GM21447 (cell line): ENCODE results near the gene EIF3D.
A peak's percentile ranks its signal among the peaks of the same experiment; 100 is the strongest.

ENCODE experiments used
- ATAC-seq: cut with Tn5 transposase; IDR thresholded peaks from one replicate; pipeline ENCODE4 v1.9.1; 2021; ENCODE audit not compliant: unreplicated experiment

The EIF3D gene

GRCh38 chr22:36510384-36510783 lies 18.6 kb downstream of the EIF3D start:
- no peak for ATAC-seq

- ATAC-seq: no peak
Measured at GRCh38 chr22:36507518-36508010, 21.4 kb downstream of the EIF3D start.

DNA sequence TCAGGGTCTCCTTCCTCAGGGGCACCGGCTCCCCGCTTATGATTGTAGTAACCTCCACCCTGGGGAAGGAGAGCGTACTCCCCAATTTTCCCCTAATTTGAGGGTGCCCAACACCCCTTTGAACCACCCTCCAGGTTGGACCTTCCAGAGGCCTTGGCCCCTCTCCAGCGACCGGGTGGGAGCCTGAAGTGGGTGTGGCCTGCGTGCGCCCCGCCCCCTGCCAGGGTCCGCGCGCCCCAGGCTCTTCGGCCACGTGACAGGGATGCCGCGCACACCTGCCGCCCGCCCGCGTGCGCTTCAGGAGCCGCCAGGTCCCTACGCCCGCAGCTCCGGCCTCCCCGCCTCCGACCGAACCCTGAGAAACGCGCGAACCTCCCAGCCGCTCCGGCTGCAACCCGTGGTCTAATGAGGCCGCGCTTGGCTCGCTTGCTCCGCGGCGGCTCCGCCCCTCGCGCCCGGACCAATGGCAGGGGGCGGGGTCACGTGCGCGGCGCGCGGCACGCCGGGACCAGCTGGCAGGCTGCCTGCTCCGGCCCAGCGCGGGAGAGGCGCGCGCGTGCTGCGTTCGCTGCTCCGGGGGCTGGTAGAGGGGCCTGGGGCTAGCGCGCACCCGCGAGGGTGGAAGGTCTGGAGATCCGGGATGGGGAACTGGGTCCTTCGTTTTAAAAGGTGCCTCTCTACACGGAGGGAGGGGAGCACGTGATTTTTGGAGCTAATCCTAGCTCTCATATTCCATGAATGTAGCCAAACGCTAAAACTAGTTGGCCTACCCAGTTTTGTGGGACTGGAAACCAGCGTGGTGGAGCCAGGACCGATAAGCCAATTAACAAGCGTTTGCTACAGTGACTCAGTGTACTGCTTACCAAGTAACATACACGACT lies 22.1 kb downstream of the EIF3D start, which contains the start of gene FOXRED2:
Gene FOXRED2 (minus strand): TSS at position 404 of the 881 bp plus-strand sequence. CDS start 618 bp downstream, outside the sequence.
- ATAC-seq: peak; percentile 62

GRCh38 chr22:36505998-36506635 lies 22.8 kb downstream of the EIF3D start:
- no peak for ATAC-seq

- ATAC-seq: no peak
Measured at GRCh38 chr22:36497910-36498665, 30.9 kb downstream of the EIF3D start.

GRCh38 chr22:36493690-36494110 lies 35.3 kb downstream of the EIF3D start:
- peak; percentile 57 for ATAC-seq

GRCh38 chr22:36492109-36492508 lies 36.9 kb downstream of the EIF3D start:
- no peak for ATAC-seq

GRCh38 chr22:36491155-36491554 lies 37.8 kb downstream of the EIF3D start:
- ATAC-seq: no peak

- ATAC-seq: no peak
Measured at GRCh38 chr22:36486619-36487384, 42.2 kb downstream of the EIF3D start.

DNA sequence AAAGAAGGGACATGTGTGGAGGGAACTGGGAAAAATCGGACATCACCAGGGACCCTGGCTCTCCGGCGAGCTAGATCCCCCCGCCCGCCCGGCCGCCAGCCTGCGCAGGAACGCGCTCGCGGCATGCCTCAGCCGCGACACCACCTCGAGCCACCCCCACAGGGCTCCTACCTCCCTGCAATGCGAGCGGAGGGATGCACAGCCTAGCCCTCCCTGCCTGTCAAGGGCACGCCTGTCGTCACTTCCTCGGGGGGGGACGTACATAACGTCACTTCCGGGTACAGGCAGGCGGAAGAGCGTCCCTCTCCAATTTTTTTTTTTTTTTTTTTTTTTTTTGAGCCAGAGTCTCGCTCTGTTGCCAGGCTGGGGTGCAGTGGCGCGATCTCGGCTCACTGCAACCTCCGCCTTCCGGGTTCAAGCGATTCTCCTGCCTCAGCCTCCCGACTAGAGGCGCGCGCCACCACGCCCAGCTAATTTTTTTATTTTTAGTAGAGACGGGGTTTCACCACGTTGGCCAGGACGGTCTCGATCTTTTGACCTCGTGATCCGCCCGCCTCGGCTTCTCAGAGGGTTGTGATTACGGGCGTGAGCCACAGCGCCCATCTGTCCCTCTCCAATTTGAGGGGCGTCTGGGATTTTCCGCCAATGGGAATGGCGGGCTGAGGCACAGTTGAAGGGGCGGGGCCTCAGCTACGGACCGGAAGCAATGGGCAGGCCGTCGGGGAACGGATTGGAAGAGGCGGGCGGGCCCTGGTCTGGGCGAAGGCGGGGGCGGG lies 47.4 kb downstream of the EIF3D start, which contains the start of gene TXN2:
Gene TXN2 (minus strand): TSS at position 248 of the 776 bp plus-strand sequence. CDS start 803 bp downstream, outside the sequence.
- ATAC-seq: peak; percentile 77

DNA sequence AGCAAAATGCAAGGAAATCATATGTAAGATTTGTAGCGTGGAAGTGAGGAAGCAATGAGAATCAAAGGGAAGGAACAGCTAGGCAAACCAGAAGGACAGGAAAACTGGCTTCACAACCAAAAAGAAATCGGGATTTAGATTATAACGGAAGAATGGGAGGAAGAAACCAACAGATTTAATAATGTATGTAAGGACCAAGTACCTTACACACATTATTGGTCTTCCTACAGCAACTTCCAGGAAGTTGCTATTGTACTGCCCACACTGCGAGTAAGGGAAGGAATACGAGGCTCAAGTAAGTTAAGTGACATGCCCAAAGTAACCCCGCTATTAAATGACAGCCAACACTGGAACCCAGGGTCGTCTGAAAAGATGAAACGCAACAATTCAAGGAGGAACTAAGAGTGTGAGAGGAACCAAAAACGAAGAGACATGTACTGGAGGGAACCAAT lies 48.0 kb downstream of the EIF3D start:
- no peak for ATAC-seq

DNA sequence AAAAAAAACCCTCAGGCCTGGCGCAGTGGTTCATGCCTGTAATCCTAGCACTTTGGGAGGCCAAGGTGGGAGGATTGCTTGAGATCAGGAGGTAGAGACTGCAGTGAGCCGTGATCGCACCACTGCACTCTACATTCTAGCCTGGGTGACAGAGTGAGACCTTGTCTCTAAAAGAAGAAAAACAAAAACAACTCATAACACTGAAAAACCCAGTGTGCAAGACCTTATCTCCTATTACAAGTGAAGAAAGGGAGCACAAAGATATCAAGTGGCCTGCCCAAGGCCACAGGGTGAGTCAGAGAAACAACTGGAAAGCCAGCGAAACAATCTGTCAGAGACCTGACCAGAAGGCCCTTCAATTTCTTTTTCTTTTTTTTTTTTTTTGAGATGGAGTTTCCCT lies 50.0 kb downstream of the EIF3D start:
- ATAC-seq: no peak

GRCh38 chr22:36475341-36475740 lies 53.6 kb downstream of the EIF3D start:
- ATAC-seq: no peak

DNA sequence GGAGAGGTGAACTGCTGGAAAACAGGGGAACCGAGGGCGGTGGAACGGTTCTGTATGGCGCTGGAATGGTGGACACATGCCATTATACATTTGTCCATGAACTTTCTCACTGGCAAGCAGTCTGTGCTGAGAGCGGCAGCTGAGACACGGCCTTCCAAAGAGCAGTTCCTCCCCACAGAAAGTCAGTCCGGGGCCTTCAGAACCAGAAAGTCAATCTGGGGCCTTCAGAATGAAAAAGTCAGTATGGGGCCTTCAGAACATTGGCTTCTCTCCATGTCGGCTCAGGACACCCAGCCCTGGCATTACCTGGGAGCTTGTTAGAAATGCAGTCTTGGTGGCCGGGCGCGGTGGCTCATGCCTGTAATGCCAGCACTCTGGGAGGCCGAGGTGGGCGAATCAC lies 56.3 kb downstream of the EIF3D start:
- no peak for ATAC-seq

GRCh38 chr22:36471341-36471821 lies 57.6 kb downstream of the EIF3D start:
- ATAC-seq: no peak

DNA sequence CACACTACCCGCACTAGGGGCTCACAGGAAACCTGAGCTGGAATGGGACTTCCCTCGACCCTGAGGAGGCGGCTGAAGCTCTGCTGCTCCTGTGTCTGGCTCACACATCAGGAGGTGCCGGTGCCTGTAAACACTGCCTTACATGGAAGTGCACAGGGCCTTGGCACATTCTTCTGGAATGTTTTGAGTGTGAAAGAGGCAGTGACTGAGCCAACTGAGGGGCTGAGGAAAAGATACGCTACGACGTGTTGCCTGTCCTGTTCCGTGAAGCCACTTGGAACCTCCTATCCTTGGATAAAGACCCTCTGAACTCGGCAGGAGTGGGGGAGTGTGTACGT lies 58.0 kb downstream of the EIF3D start:
- no peak for ATAC-seq

DNA sequence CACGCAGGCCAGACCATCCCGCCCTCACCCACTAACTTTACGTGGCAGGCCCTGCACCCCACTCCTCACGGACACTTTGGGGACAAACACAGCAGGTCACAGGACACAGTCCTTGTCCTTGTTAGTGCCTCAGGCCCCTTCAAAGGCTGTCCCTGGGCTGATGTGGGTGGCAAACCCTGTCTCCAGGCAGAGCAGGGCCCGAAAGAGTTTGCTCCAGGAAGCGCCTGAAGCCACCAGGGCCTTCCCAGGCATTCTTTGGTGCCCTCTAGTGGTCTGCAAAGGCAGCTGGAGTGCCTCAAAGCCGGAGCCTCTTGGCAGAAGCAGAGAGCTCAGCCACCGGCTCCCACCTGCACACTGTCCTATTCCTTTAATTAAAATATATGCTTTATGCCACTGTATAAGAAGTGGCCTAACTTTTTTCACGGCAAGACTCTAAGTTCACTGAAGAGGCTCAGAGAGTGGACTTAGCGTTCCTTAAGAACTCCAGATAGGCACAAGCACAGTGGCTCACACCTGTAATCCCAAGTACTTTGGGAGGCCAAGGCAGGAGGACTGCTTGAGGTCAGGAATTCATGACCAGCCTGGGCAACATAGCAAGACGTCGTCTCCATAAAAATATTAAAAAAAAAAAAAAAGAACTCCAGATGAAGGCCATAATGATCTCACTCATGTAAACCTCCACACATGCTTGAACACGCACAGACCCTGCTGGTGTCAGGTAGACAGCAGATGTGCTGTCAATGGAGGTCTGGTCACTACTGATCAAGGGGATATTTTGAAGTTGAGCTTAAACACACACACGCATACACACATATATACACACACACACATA lies 58.6 kb downstream of the EIF3D start:
- ATAC-seq: no peak

DNA sequence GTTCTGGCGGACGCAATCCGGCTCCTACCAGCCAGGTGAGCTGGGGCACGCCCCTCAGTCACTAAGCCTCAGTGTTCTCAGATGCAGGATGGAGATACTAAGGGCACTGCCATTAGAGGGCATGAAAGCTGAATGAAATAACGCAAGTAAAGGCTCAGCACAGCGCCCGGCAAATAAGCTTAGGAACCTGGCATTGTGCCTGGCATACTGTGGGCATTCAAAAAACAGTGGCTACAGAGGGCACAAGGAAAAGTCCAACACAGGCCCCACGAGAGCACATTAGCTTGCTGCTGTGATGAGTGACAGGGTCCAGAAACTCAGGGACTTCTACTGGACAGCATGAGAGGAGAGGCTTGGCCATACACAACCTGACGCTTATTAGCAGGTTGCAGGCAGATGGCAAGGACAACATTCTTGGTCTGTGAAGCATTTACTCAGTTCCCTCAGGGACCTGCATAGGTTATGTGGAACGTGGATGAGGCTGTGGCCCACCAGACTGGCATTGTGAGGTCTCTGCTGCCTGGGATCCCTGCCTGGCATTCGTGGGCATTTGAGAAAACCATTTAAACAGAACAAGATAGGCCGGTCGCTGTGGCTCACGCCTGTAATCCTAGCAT lies 59.8 kb downstream of the EIF3D start:
- no peak for ATAC-seq
